SK-N-SH (cell line): ENCODE measurements around the gene SPECC1L. TPM values are rescaled to one million over a fixed set of nuclear protein-coding genes. Genes with fewer than 3 reads are reported as not detected.

Experiments used
- CTCF ChIA-PET: fragments of 300-600, 350-600 bp; formaldehyde crosslinking; extraction: SDS; loops from one replicate; lab custom pipeline; 2021; lab: Yijun Ruan, JAX
- POLR2A ChIA-PET: fragments of 350-600 bp; sonication (Branson Sonifier 250); formaldehyde crosslinking; extraction: SDS; loops from one replicate; lab custom pipeline; 2020; ENCODE audit warnings: antibody characterized with exemption, inconsistent platforms; lab: Yijun Ruan, JAX
- DNase-seq: peaks from one replicate; pipeline ENCODE4 v3.0.0; 2012
- H2AFZ ChIP-seq: fragments of 200-600 bp; sonication (generic); 2 replicates; pipeline ENCODE4 v1.8.1; 2016; ENCODE audit warnings: antibody characterized with exemption, mild to moderate bottlenecking, low read depth
- H3F3A ChIP-seq: fragments of 200-600 bp; sonication (generic); replicated peaks from 2 replicates; pipeline ENCODE3; 2016; ENCODE audit warnings: antibody characterized with exemption, mild to moderate bottlenecking; ENCODE audit not compliant: insufficient read depth
- H3K27ac ChIP-seq, 2 experiments: fragments of 200-500 bp in 1 of 2; fragments of 200-600 bp in 1 of 2; sonication (Bioruptor generic) in 1 of 2; sonication (generic), shearing (Covaris generic) in 1 of 2; 2 replicates each; pipeline versions ENCODE4 v1.5.1 to v1.6.1; 2014 to 2016; ENCODE audit warnings: low read depth in 2 of 2, inconsistent platforms in 1 of 2, low read length in 1 of 2, mild to moderate bottlenecking in 1 of 2, mixed read lengths in 1 of 2
- H3K27me3 ChIP-seq: fragments of 200-600 bp; sonication (generic), shearing (Covaris generic); 2 replicates; pipeline ENCODE4 v1.6.1; 2016; ENCODE audit warnings: mixed run types; ENCODE audit not compliant: insufficient read depth
- H3K36me3 ChIP-seq, 2 experiments: fragments of 200-500 bp in 1 of 2; fragments of 200-600 bp in 1 of 2; sonication (Bioruptor generic) in 1 of 2; sonication (generic) in 1 of 2; replicated peaks in 1 of 2; 2 replicates each; pipeline versions ENCODE3 to v1.5.1; 2014 to 2016; ENCODE audit warnings: low read length in 1 of 2, mild to moderate bottlenecking in 1 of 2; ENCODE audit not compliant: insufficient read depth in 2 of 2, control insufficient read depth in 1 of 2
- H3K4me1 ChIP-seq, 2 experiments: fragments of 200-500 bp in 1 of 2; fragments of 200-600 bp in 1 of 2; sonication (Bioruptor generic) in 1 of 2; sonication (generic), shearing (Covaris generic) in 1 of 2; 2 replicates each; pipeline versions ENCODE4 v1.5.1 to v1.6.1; 2014 to 2016; ENCODE audit warnings: low read depth in 1 of 2, low read length in 1 of 2, mixed run types in 1 of 2; ENCODE audit not compliant: insufficient read depth in 2 of 2, control insufficient read depth in 1 of 2
- H3K4me2 ChIP-seq: fragments of 200-600 bp; sonication (generic), shearing (Covaris generic); 2 replicates; pipeline ENCODE4 v1.6.1; 2017; ENCODE audit warnings: mixed run types
- H3K4me3 ChIP-seq, 2 experiments: fragments of 200-500 bp in 1 of 2; fragments of 200-600 bp in 1 of 2; sonication (Bioruptor generic) in 1 of 2; sonication (generic), shearing (Covaris generic) in 1 of 2; 2 replicates each; pipeline versions ENCODE4 v1.5.1 to v1.8.1; 2014 to 2016; ENCODE audit warnings: low read depth in 2 of 2, inconsistent platforms in 1 of 2, low read length in 1 of 2, mild to moderate bottlenecking in 1 of 2, mixed read lengths in 1 of 2, moderate library complexity in 1 of 2
- H3K79me2 ChIP-seq: fragments of 200-600 bp; sonication (generic); 2 replicates; pipeline ENCODE4 v1.8.1; 2017; ENCODE audit warnings: mild to moderate bottlenecking; ENCODE audit not compliant: insufficient read depth
- H3K9ac ChIP-seq: fragments of 200-600 bp; sonication (generic); 2 replicates; pipeline ENCODE4 v1.6.1; 2017; ENCODE audit warnings: mixed run types
- H3K9me2 ChIP-seq: fragments of 200-600 bp; sonication (generic); 2 replicates; pipeline ENCODE4 v1.6.1; 2017; ENCODE audit warnings: mixed run types
- H3K9me3 ChIP-seq: fragments of 200-600 bp; sonication (generic); 2 replicates; pipeline ENCODE4 v1.6.1; 2017; ENCODE audit warnings: mixed run types, mild to moderate bottlenecking, moderate library complexity
- H4K20me1 ChIP-seq: fragments of 200-600 bp; sonication (generic); 2 replicates; pipeline ENCODE4 v1.6.1; 2017; ENCODE audit warnings: mild to moderate bottlenecking, mixed run types; ENCODE audit not compliant: insufficient read depth
- CHD2 ChIP-seq: fragments of 150-350 bp; IDR thresholded peaks from 2 replicates; pipeline ENCODE4 v1.6.1; 2018; ENCODE audit warnings: low read length; ENCODE audit not compliant: partially characterized antibody
- ELF1 ChIP-seq: IDR thresholded peaks from 2 replicates; pipeline ENCODE4 v1.4.0; 2012
- EP300 ChIP-seq, 2 experiments: IDR thresholded peaks; 2 replicates each; pipeline versions ENCODE4 v1.4.0 to v1.6.1; 2012; ENCODE audit warnings: borderline replicate concordance in 1 of 2, low read depth in 1 of 2, low read length in 1 of 2
- EZH2phosphoT487 ChIP-seq: fragments of 200-600 bp; sonication (generic); IDR thresholded peaks from 2 replicates; pipeline ENCODE4 v1.6.1; 2017; ENCODE audit warnings: low read depth, mixed run types, mild to moderate bottlenecking, antibody characterized with exemption, moderate library complexity, borderline replicate concordance
- FOSL2 ChIP-seq: IDR thresholded peaks from 2 replicates; pipeline ENCODE4 v1.4.0; 2012; ENCODE audit warnings: low read depth, mild to moderate bottlenecking, moderate library complexity, borderline replicate concordance
- FOXJ3 ChIP-seq: sonication (generic); formaldehyde crosslinking; IDR thresholded peaks from 2 replicates; pipeline ENCODE4 v1.5.1; 2020; ENCODE audit warnings: mild to moderate bottlenecking, missing genetic modification reagents
- GABPA ChIP-seq: IDR thresholded peaks from 2 replicates; pipeline ENCODE4 v1.4.0; 2012; ENCODE audit warnings: low read depth, mild to moderate bottlenecking
- GATA2 ChIP-seq: sonication (generic); formaldehyde crosslinking; IDR thresholded peaks from 2 replicates; pipeline ENCODE4 v1.5.0; 2020; ENCODE audit warnings: mild to moderate bottlenecking, missing genetic modification reagents
- JUND ChIP-seq: IDR thresholded peaks from 2 replicates; pipeline ENCODE4 v1.4.0; 2012
- MEF2A ChIP-seq: IDR thresholded peaks from 2 replicates; pipeline ENCODE4 v1.4.0; 2012; ENCODE audit warnings: low read depth, borderline replicate concordance
- MXI1 ChIP-seq: IDR thresholded peaks from 2 replicates; pipeline ENCODE4 v1.6.1; 2012; ENCODE audit warnings: mild to moderate bottlenecking, low read depth, low read length, improper control_type of control experiment
- NRF1 ChIP-seq: IDR thresholded peaks from 2 replicates; pipeline ENCODE4 v1.6.1; 2012; ENCODE audit warnings: low read depth, mild to moderate bottlenecking, low read length
- RAD21 ChIP-seq: IDR thresholded peaks from 2 replicates; pipeline ENCODE4 v1.6.1; 2012; ENCODE audit warnings: mild to moderate bottlenecking, low read length
- RCOR1 ChIP-seq: fragments of 150-350 bp; IDR thresholded peaks from 2 replicates; pipeline ENCODE4 v1.6.1; 2017; ENCODE audit warnings: antibody characterized with exemption, low read length
- SIN3A ChIP-seq: IDR thresholded peaks from 2 replicates; pipeline ENCODE4 v1.6.1; 2012; ENCODE audit warnings: low read depth, mild to moderate bottlenecking, low read length, moderate library complexity, borderline replicate concordance
- SMC3 ChIP-seq: IDR thresholded peaks from 2 replicates; pipeline ENCODE4 v1.6.1; 2012; ENCODE audit warnings: low read depth, low read length, improper control_type of control experiment
- TCF12 ChIP-seq: IDR thresholded peaks from 2 replicates; pipeline ENCODE4 v1.4.0; 2012
- TEAD4 ChIP-seq: IDR thresholded peaks from 2 replicates; pipeline ENCODE4 v1.4.0; 2012; ENCODE audit warnings: mild to moderate bottlenecking, borderline replicate concordance; ENCODE audit not compliant: insufficient read depth
- YY1 ChIP-seq: IDR thresholded peaks from 2 replicates; pipeline ENCODE4 v1.4.0; 2012; ENCODE audit warnings: low read depth, mild to moderate bottlenecking
- WGBS: methylation state at CpG from one replicate; pipeline ENCODE4 v1.1.6; 2017; ENCODE audit warnings: low lambda C conversion rate; 5-methylcytosine and 5-hydroxymethylcytosine counted together
- polyA plus RNA-seq, 3 experiments: library from polyadenylated mRNA; depleted of rRNA; stranded (reverse); fragments of >200 nt; gene quantifications; 2 replicates each; pipeline ENCODE4 v1.2.3, GENCODE V29; 2012
- TF ChIP-seq, protein P1 (sequence below): IDR thresholded peaks from 2 replicates; pipeline ENCODE4; 2012
- TF ChIP-seq, protein P2 (sequence below): IDR thresholded peaks from 2 replicates; pipeline ENCODE4 v1.4.0; 2012; ENCODE audit warnings: low read depth
- TF ChIP-seq, protein P3 (sequence below): fragments of 150-350 bp; IDR thresholded peaks from 2 replicates; pipeline ENCODE4 v1.6.1; 2016; ENCODE audit warnings: mild to moderate bottlenecking, low read depth, low read length
- TF ChIP-seq, protein P4 (sequence below): IDR thresholded peaks from 2 replicates; pipeline ENCODE4 v1.4.0; 2012; ENCODE audit warnings: low read depth, borderline replicate concordance

Gene SPECC1L
- polyA plus RNA-seq, 1 of the 3 experiments (the other 2 are of a cell fraction) = 22.9 TPM

DNA sequence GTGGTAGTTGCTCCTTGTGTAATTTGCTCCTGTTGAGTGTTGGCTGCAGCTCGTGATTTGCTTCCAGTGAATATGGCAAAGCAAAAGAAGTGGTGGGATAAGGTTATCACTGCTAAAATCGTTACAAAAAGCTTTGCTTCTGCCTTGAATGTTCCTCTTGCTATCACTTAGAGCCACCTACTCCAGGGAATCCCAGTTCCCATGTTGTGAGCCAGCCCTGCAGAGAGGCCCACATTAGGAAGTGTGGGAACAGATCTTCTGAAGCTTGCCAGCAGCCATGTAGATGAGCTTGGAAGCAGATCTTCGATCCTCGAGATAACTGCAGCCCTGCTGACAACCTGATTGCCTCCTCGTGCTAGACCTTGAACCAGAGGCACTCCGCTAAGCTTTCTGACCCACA, 71.0 kb downstream of the SPECC1L start:
- Histone ChIP-seq H2AFZ (no peak overlapping the region), H3K79me2 (peaks cover 32% of the 10 kb centered on the region; the same call in 1 of the 2 replicates), H3K36me3 (peaks cover 68 to 75% of the 10 kb centered on the region in 2 experiments), H3K27ac (no peak overlapping the region), H3F3A (peaks cover 14% of the 10 kb centered on the region), H3K4me3 (no peak overlapping the region), H4K20me1 (no peaks in the 10 kb centered on the region), H3K4me1 (peaks cover 0 to 2% of the 10 kb centered on the region in 2 experiments; a peak in 2 of 4 replicates), H3K4me2 (no peak overlapping the region), H3K27me3 (no peaks in the 10 kb centered on the region), H3K9me2 (no peaks in the 10 kb centered on the region), H3K9me3 (no peaks in the 10 kb centered on the region), H3K9ac (no peak overlapping the region)
- CTCF ChIA-PET = interaction anchor here (1.1 to 1.9 kb wide), 5 partner anchors 9 to 180 kb away, joined by 3 to 5 read pairs (median 4); no protein-coding TSS in a partner anchor
- no peak for TF ChIP-seq TCF12
- TF ChIP-seq, protein P1, sequence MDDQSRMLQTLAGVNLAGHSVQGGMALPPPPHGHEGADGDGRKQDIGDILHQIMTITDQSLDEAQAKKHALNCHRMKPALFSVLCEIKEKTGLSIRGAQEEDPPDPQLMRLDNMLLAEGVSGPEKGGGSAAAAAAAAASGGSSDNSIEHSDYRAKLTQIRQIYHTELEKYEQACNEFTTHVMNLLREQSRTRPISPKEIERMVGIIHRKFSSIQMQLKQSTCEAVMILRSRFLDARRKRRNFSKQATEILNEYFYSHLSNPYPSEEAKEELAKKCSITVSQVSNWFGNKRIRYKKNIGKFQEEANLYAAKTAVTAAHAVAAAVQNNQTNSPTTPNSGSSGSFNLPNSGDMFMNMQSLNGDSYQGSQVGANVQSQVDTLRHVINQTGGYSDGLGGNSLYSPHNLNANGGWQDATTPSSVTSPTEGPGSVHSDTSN = no peak
- TF ChIP-seq EZH2phosphoT487 = no peak
- no peak for TF ChIP-seq EP300 (IDR thresholded peaks at IDR 0.05; ENCODE audit: borderline replicate concordance in 1 of 2, low read depth in 1 of 2, low read length in 1 of 2)
- no peak for TF ChIP-seq CHD2
- no peak for TF ChIP-seq MEF2A
- no peak for TF ChIP-seq FOXJ3
- no peak for TF ChIP-seq NRF1
- no peak for TF ChIP-seq JUND
- no peak for TF ChIP-seq SMC3
- TF ChIP-seq, protein P2, sequence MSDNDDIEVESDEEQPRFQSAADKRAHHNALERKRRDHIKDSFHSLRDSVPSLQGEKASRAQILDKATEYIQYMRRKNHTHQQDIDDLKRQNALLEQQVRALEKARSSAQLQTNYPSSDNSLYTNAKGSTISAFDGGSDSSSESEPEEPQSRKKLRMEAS = no peak
- TF ChIP-seq SIN3A = no peak
- no peak for TF ChIP-seq YY1
- TF ChIP-seq RCOR1 = no peak
- TF ChIP-seq ELF1 = no peak
- TF ChIP-seq GABPA = no peak
- 89% methylated on average over 6 of the region's 6 CpGs for WGBS
- no peak for DNase-seq
- POLR2A ChIA-PET = no interaction called here

GRCh38 chr22:24350627-24351026, 80.0 kb downstream of the SPECC1L start:
- H3K9me2 ChIP-seq = no peaks in the 10 kb centered on the region
- no peak overlapping the region for H3K4me2 ChIP-seq
- no peak for DNase-seq
- peaks cover 0 to 18% of the 10 kb centered on the region in 2 experiments; a peak in 2 of 4 replicates for H3K4me1 ChIP-seq
- TF ChIP-seq SMC3 (no peak), CHD2 (no peak), GATA2 (CRISPR knock-in tag) (no peak), FOSL2 (no peak), NRF1 (no peak), TEAD4 (no peak), RAD21 (no peak), EP300 (IDR thresholded peaks at IDR 0.05; ENCODE audit: borderline replicate concordance in 1 of 2, low read depth in 1 of 2, low read length in 1 of 2) (no peak), MXI1 (no peak)
- TF ChIP-seq, protein P3, sequence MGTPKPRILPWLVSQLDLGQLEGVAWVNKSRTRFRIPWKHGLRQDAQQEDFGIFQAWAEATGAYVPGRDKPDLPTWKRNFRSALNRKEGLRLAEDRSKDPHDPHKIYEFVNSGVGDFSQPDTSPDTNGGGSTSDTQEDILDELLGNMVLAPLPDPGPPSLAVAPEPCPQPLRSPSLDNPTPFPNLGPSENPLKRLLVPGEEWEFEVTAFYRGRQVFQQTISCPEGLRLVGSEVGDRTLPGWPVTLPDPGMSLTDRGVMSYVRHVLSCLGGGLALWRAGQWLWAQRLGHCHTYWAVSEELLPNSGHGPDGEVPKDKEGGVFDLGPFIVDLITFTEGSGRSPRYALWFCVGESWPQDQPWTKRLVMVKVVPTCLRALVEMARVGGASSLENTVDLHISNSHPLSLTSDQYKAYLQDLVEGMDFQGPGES = no peak
- TF ChIP-seq, protein P2 = no peak
- TF ChIP-seq, protein P1 = no peak
- TF ChIP-seq, protein P4, sequence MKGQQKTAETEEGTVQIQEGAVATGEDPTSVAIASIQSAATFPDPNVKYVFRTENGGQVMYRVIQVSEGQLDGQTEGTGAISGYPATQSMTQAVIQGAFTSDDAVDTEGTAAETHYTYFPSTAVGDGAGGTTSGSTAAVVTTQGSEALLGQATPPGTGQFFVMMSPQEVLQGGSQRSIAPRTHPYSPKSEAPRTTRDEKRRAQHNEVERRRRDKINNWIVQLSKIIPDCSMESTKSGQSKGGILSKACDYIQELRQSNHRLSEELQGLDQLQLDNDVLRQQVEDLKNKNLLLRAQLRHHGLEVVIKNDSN = no peak
- H4K20me1 ChIP-seq = no peaks in the 10 kb centered on the region
- peaks cover 68 to 76% of the 10 kb centered on the region in 2 experiments for H3K36me3 ChIP-seq
- H2AFZ ChIP-seq = no peak overlapping the region
- H3K27me3 ChIP-seq = no peaks in the 10 kb centered on the region
- H3K9me3 ChIP-seq = no peaks in the 10 kb centered on the region
- ChIA-PET POLR2A (interaction anchor here (1.9 kb wide), 1 partner anchor 28 kb away, joined by 5 read pairs; no protein-coding TSS in a partner anchor), CTCF (interaction anchor here (1.2 kb wide), 1 partner anchor 10 kb away, joined by 4 read pairs; no protein-coding TSS in a partner anchor)
- no peaks in the 10 kb centered on the region for H3K79me2 ChIP-seq
- no peak overlapping the region for H3K4me3 ChIP-seq
- no peak overlapping the region for H3K9ac ChIP-seq
- peak overlapping the region in 1 of 2 experiments; percentile 20; a peak in 1 of 4 replicates for H3K27ac ChIP-seq
- H3F3A ChIP-seq = no peaks in the 10 kb centered on the region
- WGBS = 100% methylated on average over 3 of the region's 4 CpGs
